Tibial artery (tissue), 4 donors: Measurements from ENCODE around the gene RYK.

Experiments used
- DNase-seq, 2 donors: peaks; one replicate each; pipeline ENCODE4 v3.0.0-alpha.2; 2019
- H3K27ac ChIP-seq, 2 donors: fragments of 200-600 bp; sonication (generic) in 1 of 2; 1 replicate in 1 of 2; 2 replicates in 1 of 2; pipeline ENCODE4 v1.5.1; 2018 to 2019; ENCODE audit warnings: mild to moderate bottlenecking in 1 of 2
- H3K27me3 ChIP-seq, 2 donors: fragments of 200-600 bp; sonication (generic) in 1 of 2; one replicate each; pipeline versions ENCODE4 v1.5.1 to v1.6.0; 2016 to 2019
- H3K36me3 ChIP-seq, 3 donors: fragments of 200-600 bp; sonication (generic) in 2 of 3; one replicate each; pipeline ENCODE4 v1.5.1; 2016 to 2019; ENCODE audit warnings: mild to moderate bottlenecking in 2 of 3
- H3K4me1 ChIP-seq, 4 donors: fragments of 200-600 bp; sonication (generic) in 2 of 4; 1 replicate in 3 of 4; 2 replicates in 1 of 4; pipeline ENCODE4 v1.5.1; 2016 to 2019
- H3K4me3 ChIP-seq, 2 donors: fragments of 200-600 bp; sonication (generic) in 1 of 2; 1 replicate in 1 of 2; 2 replicates in 1 of 2; pipeline ENCODE4 v1.5.1; 2018 to 2019; ENCODE audit warnings: mild to moderate bottlenecking in 2 of 2
- H3K9me3 ChIP-seq, 3 donors: fragments of 200-600 bp; sonication (generic) in 1 of 3; one replicate each; pipeline ENCODE4 v1.5.1; 2016 to 2019
- intact Hi-C: fragments of 100-400 bp; cut with DNase I; formaldehyde crosslinking; loops from one replicate; pipeline ENCODE4 v1.15.0; 2023; ENCODE audit warnings: low total_unique reads
- TF ChIP-seq, protein P1 (sequence below), 2 experiments: fragments of 200-600 bp in 1 of 2; fragments of 450-650 bp in 1 of 2; IDR thresholded peaks; one replicate each; pipeline ENCODE4 v1.5.1; 2017 to 2019; ENCODE audit warnings: antibody characterized with exemption in 2 of 2, mild to moderate bottlenecking in 1 of 2, moderate library complexity in 1 of 2

The RYK gene

DNA sequence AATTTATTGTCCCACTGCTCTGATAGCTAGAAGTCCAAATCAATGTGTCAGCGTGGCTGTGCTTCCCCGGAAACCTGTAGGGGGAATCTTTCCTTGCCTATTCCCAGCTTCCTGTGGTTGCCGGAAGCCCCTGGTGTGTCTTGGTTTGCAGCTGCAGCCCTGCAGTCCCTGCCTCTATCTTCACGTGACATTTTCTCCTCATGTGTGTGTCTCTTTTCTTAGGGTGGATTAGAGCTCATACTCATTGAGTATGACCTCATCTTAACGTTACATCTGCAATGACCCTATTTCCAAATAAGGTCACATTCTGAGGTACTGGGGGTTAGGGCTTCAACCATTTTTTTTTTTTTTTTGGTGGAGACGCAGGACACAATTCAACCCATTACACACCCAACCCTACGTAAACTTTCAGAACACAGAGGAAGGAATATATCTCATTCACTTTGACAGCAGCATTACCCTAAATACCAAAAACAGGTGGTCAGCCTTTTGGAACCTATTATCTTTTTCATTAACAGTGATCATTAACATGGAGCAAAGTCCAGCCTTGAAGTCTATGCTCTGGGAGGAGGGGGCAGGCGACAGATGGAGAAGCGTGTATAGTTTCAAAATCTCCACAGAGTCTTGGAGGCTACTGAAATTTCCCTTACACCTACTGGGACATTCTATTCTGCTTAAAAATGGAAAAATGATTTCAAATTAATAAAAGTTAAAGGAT, 88.6 kb downstream of the RYK start:
- intact Hi-C loops, result loop anchor here (10.0 kb wide), 1 partner anchor 1947 kb away; no protein-coding TSS in a partner anchor
- Histone ChIP-seq H3K27ac (no peak overlapping the region), H3K36me3 (peaks cover 21 to 47% (median 22%) of the 10 kb centered on the region in 3 donors), H3K4me1 (no peaks in the 10 kb centered on the region), H3K9me3 (no peaks in the 10 kb centered on the region), H3K27me3 (no peaks in the 10 kb centered on the region), H3K4me3 (no peak overlapping the region)
- TF ChIP-seq, protein P1, sequence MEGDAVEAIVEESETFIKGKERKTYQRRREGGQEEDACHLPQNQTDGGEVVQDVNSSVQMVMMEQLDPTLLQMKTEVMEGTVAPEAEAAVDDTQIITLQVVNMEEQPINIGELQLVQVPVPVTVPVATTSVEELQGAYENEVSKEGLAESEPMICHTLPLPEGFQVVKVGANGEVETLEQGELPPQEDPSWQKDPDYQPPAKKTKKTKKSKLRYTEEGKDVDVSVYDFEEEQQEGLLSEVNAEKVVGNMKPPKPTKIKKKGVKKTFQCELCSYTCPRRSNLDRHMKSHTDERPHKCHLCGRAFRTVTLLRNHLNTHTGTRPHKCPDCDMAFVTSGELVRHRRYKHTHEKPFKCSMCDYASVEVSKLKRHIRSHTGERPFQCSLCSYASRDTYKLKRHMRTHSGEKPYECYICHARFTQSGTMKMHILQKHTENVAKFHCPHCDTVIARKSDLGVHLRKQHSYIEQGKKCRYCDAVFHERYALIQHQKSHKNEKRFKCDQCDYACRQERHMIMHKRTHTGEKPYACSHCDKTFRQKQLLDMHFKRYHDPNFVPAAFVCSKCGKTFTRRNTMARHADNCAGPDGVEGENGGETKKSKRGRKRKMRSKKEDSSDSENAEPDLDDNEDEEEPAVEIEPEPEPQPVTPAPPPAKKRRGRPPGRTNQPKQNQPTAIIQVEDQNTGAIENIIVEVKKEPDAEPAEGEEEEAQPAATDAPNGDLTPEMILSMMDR (IDR thresholded peaks at IDR 0.05), result no peak
- no peak for DNase-seq

DNA sequence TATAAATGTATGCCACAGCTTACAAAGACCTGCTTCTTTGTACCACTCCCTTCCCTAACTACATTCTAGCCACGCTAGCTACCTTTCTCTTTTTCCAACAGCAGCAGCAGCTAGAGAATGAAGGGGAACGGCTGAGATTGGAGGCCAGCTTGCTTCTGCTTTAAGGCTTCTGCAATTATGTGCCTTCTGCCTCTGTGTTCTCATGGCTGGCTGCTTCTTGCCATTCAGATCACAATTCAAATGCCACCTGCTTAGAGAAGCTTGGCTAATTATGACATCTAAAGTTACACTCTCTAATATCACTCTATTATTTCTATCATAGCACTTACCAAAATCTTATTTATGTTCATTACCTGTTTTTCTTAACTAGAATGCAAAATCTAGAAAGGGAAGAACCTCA, 95.2 kb downstream of the RYK start:
- H3K4me1 ChIP-seq, result no peaks in the 10 kb centered on the region
- TF ChIP-seq, protein P1 (IDR thresholded peaks at IDR 0.05), result no peak
- H3K36me3 ChIP-seq, result peaks cover 58 to 83% (median 70%) of the 10 kb centered on the region in 3 donors
- no peak overlapping the region for H3K4me3 ChIP-seq
- H3K27ac ChIP-seq, result no peak overlapping the region
- intact Hi-C loops, result no loop called here
- H3K9me3 ChIP-seq, result no peaks in the 10 kb centered on the region
- no peaks in the 10 kb centered on the region for H3K27me3 ChIP-seq
- no peak for DNase-seq

DNA sequence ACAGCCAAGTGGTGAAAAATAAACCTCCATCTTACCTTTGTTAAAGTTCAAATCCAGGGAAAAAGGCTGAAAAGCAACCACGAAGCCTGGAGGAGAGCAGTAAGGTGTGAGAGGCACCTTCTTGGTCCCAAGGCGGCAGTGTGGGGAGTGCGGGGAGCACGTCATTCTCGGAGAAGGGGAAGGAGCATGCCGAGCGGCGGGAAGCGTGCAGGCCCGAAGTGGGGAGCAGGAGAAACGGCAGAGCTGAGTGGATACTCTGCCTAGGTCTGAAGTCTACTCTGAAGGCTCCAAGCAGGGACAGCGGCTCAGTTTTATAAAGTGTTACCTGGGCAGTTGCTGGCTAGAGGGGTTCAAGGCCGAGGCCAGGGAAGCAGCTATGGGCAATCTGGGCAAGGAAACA, 96.9 kb downstream of the RYK start:
- no peak overlapping the region for H3K27ac ChIP-seq
- no peak overlapping the region for H3K4me3 ChIP-seq
- H3K9me3 ChIP-seq, result no peaks in the 10 kb centered on the region
- no peaks in the 10 kb centered on the region for H3K27me3 ChIP-seq
- TF ChIP-seq, protein P1 (IDR thresholded peaks at IDR 0.05), result no peak
- DNase-seq, result no peak
- peaks cover 0 to 12% (median 2%) of the 10 kb centered on the region in 4 donors for H3K4me1 ChIP-seq
- H3K36me3 ChIP-seq, result peaks cover 51 to 70% (median 64%) of the 10 kb centered on the region in 3 donors
- intact Hi-C loops, result no loop called here

DNA sequence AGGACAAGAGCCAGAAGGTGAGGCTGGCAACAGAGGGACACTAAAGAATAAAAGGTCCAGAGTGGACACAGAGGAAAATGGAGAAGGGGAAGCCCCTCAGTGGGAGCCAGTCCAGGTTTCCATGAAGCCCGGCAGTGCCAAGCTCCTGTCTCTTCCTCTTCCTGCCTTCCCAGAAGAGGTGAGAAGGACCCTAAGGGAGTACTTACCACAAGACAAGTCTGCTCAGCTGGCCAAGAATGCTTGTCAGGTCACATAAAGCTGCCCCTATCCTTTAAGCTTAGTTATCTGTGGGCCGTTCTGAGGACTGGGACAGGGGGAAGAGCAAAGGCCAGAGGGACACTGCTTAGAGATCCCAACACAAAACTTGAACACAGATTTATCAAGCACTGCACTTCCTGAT, 100.2 kb downstream of the RYK start:
- peaks cover 29 to 42% (median 34%) of the 10 kb centered on the region in 3 donors for H3K36me3 ChIP-seq

DNA sequence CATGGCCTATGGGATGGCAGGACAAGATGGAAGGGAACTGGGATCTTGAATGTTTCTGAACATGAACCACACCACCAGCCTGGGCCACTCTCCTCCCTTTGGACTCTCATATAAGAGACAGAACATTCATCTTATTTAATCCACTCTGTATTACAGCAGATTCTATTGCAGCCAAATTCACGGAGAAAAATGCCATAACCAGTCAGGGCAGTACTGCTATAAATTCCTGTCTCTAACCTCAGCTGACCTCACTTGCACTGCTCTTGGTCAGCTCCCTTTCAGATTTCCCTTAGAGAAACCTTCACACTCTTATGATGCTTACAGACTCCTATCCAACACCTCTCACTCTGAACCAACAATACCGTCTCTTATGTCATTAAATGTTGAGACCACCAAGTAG, 101.4 kb downstream of the RYK start:
- H3K4me3 ChIP-seq, result no peak overlapping the region
- TF ChIP-seq, protein P1 (IDR thresholded peaks at IDR 0.05), result no peak
- H3K27ac ChIP-seq, result no peak overlapping the region
- DNase-seq, result no peak
- H3K27me3 ChIP-seq, result no peaks in the 10 kb centered on the region
- peaks cover 20 to 30% (median 22%) of the 10 kb centered on the region in 3 donors for H3K36me3 ChIP-seq
- peaks cover 0 to 12% (median 2%) of the 10 kb centered on the region in 4 donors for H3K4me1 ChIP-seq
- H3K9me3 ChIP-seq, result no peaks in the 10 kb centered on the region
- intact Hi-C loops, result no loop called here

More for the DNA sequence above, 100.2 kb downstream of the RYK start:
- Histone ChIP-seq H3K27ac (no peak overlapping the region), H3K27me3 (no peaks in the 10 kb centered on the region), H3K9me3 (no peaks in the 10 kb centered on the region), H3K4me3 (no peak overlapping the region), H3K4me1 (peaks cover 0 to 12% (median 2%) of the 10 kb centered on the region in 4 donors)
- intact Hi-C loops, result no loop called here
- TF ChIP-seq, protein P1 (IDR thresholded peaks at IDR 0.05), result no peak
- DNase-seq, result no peak
